ENCODE results near the gene KIZ.

Gene KIZ

GRCh38 chr20:21180248-21180647, 54.4 kb downstream of the KIZ start:
- Histone ChIP-seq H2BK12ac (ENCODE audit: low read length) (no peak overlapping the region), H3K4me1 (ENCODE audit: control insufficient read depth in 2 of 2, insufficient read depth in 1 of 2, low read depth in 1 of 2, low read length in 2 of 2) (peaks cover 4 to 6% of the 10 kb centered on the region in 2 donors), H4K8ac (ENCODE audit: low read depth, low read length) (no peak overlapping the region), H3K14ac (ENCODE audit: low read length) (no peak overlapping the region), H3K4me3 (ENCODE audit: low read length in 2 of 2) (no peak overlapping the region), H3K23ac (ENCODE audit: low read depth, low read length, poor library complexity) (no peak overlapping the region), H3K4me2 (ENCODE audit: insufficient read depth, low read length, poor library complexity, severe bottlenecking) (no peak overlapping the region), H2BK5ac (ENCODE audit: low read length) (no peak overlapping the region), H3K27me3 (ENCODE audit: control insufficient read depth in 3 of 3, insufficient read depth in 3 of 3, low read depth in 1 of 3, low read length in 3 of 3) (no peaks in the 10 kb centered on the region), H3K9me3 (replicated peaks in 1 of 2; ENCODE audit: control insufficient read depth in 2 of 2, insufficient read depth in 1 of 2, low read depth in 1 of 2, low read length in 2 of 2) (peaks cover 1 to 7% of the 10 kb centered on the region in 2 donors), H3K79me1 (ENCODE audit: low read depth, low read length) (no peaks in the 10 kb centered on the region), H2AFZ (ENCODE audit: low read length) (no peak overlapping the region), H3K4ac (ENCODE audit: low read length) (no peak overlapping the region), H2AK5ac (ENCODE audit: low read depth, low read length) (no peak overlapping the region), H3K9ac (ENCODE audit: low read depth, low read length, poor library complexity) (no peak overlapping the region), H3K36me3 (replicated peaks in 1 of 2; ENCODE audit: control insufficient read depth in 2 of 2, insufficient read depth in 2 of 2, low read length in 2 of 2) (no peaks in the 10 kb centered on the region), H2BK120ac (ENCODE audit: low read depth, low read length) (no peak overlapping the region), H3K18ac (ENCODE audit: low read length) (no peak overlapping the region), H2BK15ac (ENCODE audit: low read length) (no peak overlapping the region), H4K91ac (ENCODE audit: low read depth, low read length, poor library complexity) (no peak overlapping the region), H3K27ac (replicated peaks; ENCODE audit: low read length) (no peak overlapping the region)
- DNase-seq (ENCODE audit: low spot score): no peak
- WGBS, 2 donors (ENCODE audit: extremely low coverage in 2 of 2, insufficient read length in 2 of 2, insufficient replicate concordance in 1 of 2): no CpG with 5 or more reads among the region's 6 CpGs

- Histone ChIP-seq H3K14ac (ENCODE audit: low read length) (no peak overlapping the region), H3K4me2 (ENCODE audit: insufficient read depth, low read length, poor library complexity, severe bottlenecking) (no peak overlapping the region), H3K4ac (ENCODE audit: low read length) (no peak overlapping the region), H3K27ac (replicated peaks; ENCODE audit: low read length) (no peak overlapping the region), H2BK5ac (ENCODE audit: low read length) (no peak overlapping the region), H3K36me3 (replicated peaks in 1 of 2; ENCODE audit: control insufficient read depth in 2 of 2, insufficient read depth in 2 of 2, low read length in 2 of 2) (no peaks in the 10 kb centered on the region), H3K79me1 (ENCODE audit: low read depth, low read length) (no peaks in the 10 kb centered on the region), H2BK120ac (ENCODE audit: low read depth, low read length) (no peak overlapping the region), H3K4me3 (ENCODE audit: low read length in 2 of 2) (no peak overlapping the region), H3K23ac (ENCODE audit: low read depth, low read length, poor library complexity) (no peak overlapping the region), H4K91ac (ENCODE audit: low read depth, low read length, poor library complexity) (no peak overlapping the region), H3K4me1 (ENCODE audit: control insufficient read depth in 2 of 2, insufficient read depth in 1 of 2, low read depth in 1 of 2, low read length in 2 of 2) (peaks cover 0 to 2% of the 10 kb centered on the region in 2 donors), H3K9ac (ENCODE audit: low read depth, low read length, poor library complexity) (no peak overlapping the region), H2AK5ac (ENCODE audit: low read depth, low read length) (no peak overlapping the region), H3K27me3 (ENCODE audit: control insufficient read depth in 3 of 3, insufficient read depth in 3 of 3, low read depth in 1 of 3, low read length in 3 of 3) (no peaks in the 10 kb centered on the region), H2BK12ac (ENCODE audit: low read length) (no peak overlapping the region), H3K18ac (ENCODE audit: low read length) (no peak overlapping the region), H4K8ac (ENCODE audit: low read depth, low read length) (no peak overlapping the region), H2AFZ (ENCODE audit: low read length) (no peak overlapping the region), H2BK15ac (ENCODE audit: low read length) (no peak overlapping the region), H3K9me3 (replicated peaks in 1 of 2; ENCODE audit: control insufficient read depth in 2 of 2, insufficient read depth in 1 of 2, low read depth in 1 of 2, low read length in 2 of 2) (peaks cover 1 to 7% of the 10 kb centered on the region in 2 donors)
- WGBS, 2 donors (ENCODE audit: extremely low coverage in 2 of 2, insufficient read length in 2 of 2, insufficient replicate concordance in 1 of 2): no CpG with 5 or more reads among the region's 3 CpGs
- DNase-seq (ENCODE audit: low spot score): no peak
Observed at GRCh38 chr20:21181028-21181427, 55.1 kb downstream of the KIZ start.

GRCh38 chr20:21182832-21183563, 57.1 kb downstream of the KIZ start:
- Histone ChIP-seq H2BK12ac (ENCODE audit: low read length) (no peak overlapping the region), H3K36me3 (replicated peaks in 1 of 2; ENCODE audit: control insufficient read depth in 2 of 2, insufficient read depth in 2 of 2, low read length in 2 of 2) (no peaks in the 10 kb centered on the region), H2BK5ac (ENCODE audit: low read length) (no peak overlapping the region), H3K27me3 (ENCODE audit: control insufficient read depth in 3 of 3, insufficient read depth in 3 of 3, low read depth in 1 of 3, low read length in 3 of 3) (no peaks in the 10 kb centered on the region), H2BK120ac (ENCODE audit: low read depth, low read length) (no peak overlapping the region), H3K23ac (ENCODE audit: low read depth, low read length, poor library complexity) (no peak overlapping the region), H2AFZ (ENCODE audit: low read length) (no peak overlapping the region), H2AK5ac (ENCODE audit: low read depth, low read length) (no peak overlapping the region), H3K4me2 (ENCODE audit: insufficient read depth, low read length, poor library complexity, severe bottlenecking) (no peak overlapping the region), H3K9ac (ENCODE audit: low read depth, low read length, poor library complexity) (no peak overlapping the region), H2BK15ac (ENCODE audit: low read length) (no peak overlapping the region), H4K8ac (ENCODE audit: low read depth, low read length) (no peak overlapping the region), H3K4me3 (ENCODE audit: low read length in 2 of 2) (no peak overlapping the region), H3K79me1 (ENCODE audit: low read depth, low read length) (no peaks in the 10 kb centered on the region), H3K9me3 (replicated peaks in 1 of 2; ENCODE audit: control insufficient read depth in 2 of 2, insufficient read depth in 1 of 2, low read depth in 1 of 2, low read length in 2 of 2) (peaks cover under 1 to 1% of the 10 kb centered on the region in 2 donors), H3K27ac (replicated peaks; ENCODE audit: low read length) (no peak overlapping the region), H3K18ac (ENCODE audit: low read length) (no peak overlapping the region), H3K4ac (ENCODE audit: low read length) (no peak overlapping the region), H4K91ac (ENCODE audit: low read depth, low read length, poor library complexity) (no peak overlapping the region), H3K4me1 (ENCODE audit: control insufficient read depth in 2 of 2, insufficient read depth in 1 of 2, low read depth in 1 of 2, low read length in 2 of 2) (peaks cover 0 to 2% of the 10 kb centered on the region in 2 donors), H3K14ac (ENCODE audit: low read length) (no peak overlapping the region)
- no CpG with 5 or more reads among the region's 7 CpGs for WGBS, 2 donors (ENCODE audit: extremely low coverage in 2 of 2, insufficient read length in 2 of 2, insufficient replicate concordance in 1 of 2)
- no peak for DNase-seq (ENCODE audit: low spot score)

- Histone ChIP-seq H3K4ac (ENCODE audit: low read length) (no peak overlapping the region), H3K18ac (ENCODE audit: low read length) (no peak overlapping the region), H3K4me3 (ENCODE audit: low read length in 2 of 2) (no peak overlapping the region), H3K79me1 (ENCODE audit: low read depth, low read length) (no peaks in the 10 kb centered on the region), H2BK12ac (ENCODE audit: low read length) (no peak overlapping the region), H3K23ac (ENCODE audit: low read depth, low read length, poor library complexity) (no peak overlapping the region), H3K36me3 (replicated peaks in 1 of 2; ENCODE audit: control insufficient read depth in 2 of 2, insufficient read depth in 2 of 2, low read length in 2 of 2) (no peaks in the 10 kb centered on the region), H3K4me1 (ENCODE audit: control insufficient read depth in 2 of 2, insufficient read depth in 1 of 2, low read depth in 1 of 2, low read length in 2 of 2) (peaks cover 0 to 2% of the 10 kb centered on the region in 2 donors), H2AFZ (ENCODE audit: low read length) (no peak overlapping the region), H2AK5ac (ENCODE audit: low read depth, low read length) (no peak overlapping the region), H3K27me3 (ENCODE audit: control insufficient read depth in 3 of 3, insufficient read depth in 3 of 3, low read depth in 1 of 3, low read length in 3 of 3) (no peaks in the 10 kb centered on the region), H3K9me3 (replicated peaks in 1 of 2; ENCODE audit: control insufficient read depth in 2 of 2, insufficient read depth in 1 of 2, low read depth in 1 of 2, low read length in 2 of 2) (no peaks in the 10 kb centered on the region), H3K4me2 (ENCODE audit: insufficient read depth, low read length, poor library complexity, severe bottlenecking) (no peak overlapping the region), H2BK120ac (ENCODE audit: low read depth, low read length) (no peak overlapping the region), H2BK15ac (ENCODE audit: low read length) (no peak overlapping the region), H3K14ac (ENCODE audit: low read length) (no peak overlapping the region), H4K8ac (ENCODE audit: low read depth, low read length) (no peak overlapping the region), H4K91ac (ENCODE audit: low read depth, low read length, poor library complexity) (no peak overlapping the region), H3K27ac (replicated peaks; ENCODE audit: low read length) (no peak overlapping the region), H2BK5ac (ENCODE audit: low read length) (no peak overlapping the region), H3K9ac (ENCODE audit: low read depth, low read length, poor library complexity) (no peak overlapping the region)
- no peak for DNase-seq (ENCODE audit: low spot score)
- WGBS, 2 donors (ENCODE audit: extremely low coverage in 2 of 2, insufficient read length in 2 of 2, insufficient replicate concordance in 1 of 2): no CpG with 5 or more reads among the region's 2 CpGs
Observed at GRCh38 chr20:21183722-21184121, 57.8 kb downstream of the KIZ start.
